SK-N-SH treated with all-trans-retinoic acid at 6 μM for 48 hours (cell line): Measurements from ENCODE around the gene GFRA1.

ENCODE experiments used
- BACH2 ChIP-seq: fragments of 250-450 bp; sonication (Bioruptor Pico); IDR thresholded peaks from 2 replicates; pipeline ENCODE4 v1.9.0; 2021; ENCODE audit warnings: mild to moderate bottlenecking, borderline replicate concordance
- OSR1 ChIP-seq: fragments of 250-450 bp; sonication (Bioruptor Pico); IDR thresholded peaks from 2 replicates; pipeline ENCODE4 v1.8.0; 2022; ENCODE audit warnings: moderate library complexity, mild to moderate bottlenecking, inconsistent platforms
- PPARA ChIP-seq: fragments of 250-450 bp; sonication (Bioruptor Pico); IDR thresholded peaks from 2 replicates; pipeline ENCODE4 v1.5.0; 2020; ENCODE audit warnings: mild to moderate bottlenecking, borderline replicate concordance
- RARB ChIP-seq: fragments of 250-450 bp; sonication (Bioruptor Pico); IDR thresholded peaks from 2 replicates; pipeline ENCODE4 v1.8.0; 2021; ENCODE audit warnings: mild to moderate bottlenecking, moderate library complexity
- SNAI2 ChIP-seq: fragments of 250-450 bp; sonication (Bioruptor Pico); IDR thresholded peaks from 2 replicates; pipeline ENCODE4 v1.5.0; 2020; ENCODE audit warnings: mild to moderate bottlenecking, moderate library complexity
- TOX ChIP-seq: fragments of 250-450 bp; sonication (Bioruptor Pico); IDR thresholded peaks from 2 replicates; pipeline ENCODE4 v1.8.0; 2021; ENCODE audit warnings: mild to moderate bottlenecking, moderate library complexity, borderline replicate concordance
- TSHZ2 ChIP-seq: fragments of 250-450 bp; sonication (Bioruptor Pico); IDR thresholded peaks from 2 replicates; pipeline ENCODE4 v1.5.0; 2020; ENCODE audit warnings: mild to moderate bottlenecking, moderate library complexity
- ZNF565 ChIP-seq: fragments of 450-650 bp; formaldehyde crosslinking; conservative IDR thresholded peaks from 2 replicates; pipeline ENCODE4 v1.5.0; 2020; ENCODE audit warnings: low read depth, mild to moderate bottlenecking, moderate library complexity

GRCh38 chr10:116226766-116227165, 46.2 kb downstream of the GFRA1 start:
- TF ChIP-seq SNAI2 (no peak), RARB (CRISPR knock-in tag) (no peak), ZNF565 (no peak), TOX (CRISPR knock-in tag) (no peak), BACH2 (CRISPR knock-in tag) (no peak), PPARA (no peak), TSHZ2 (CRISPR knock-in tag) (no peak), OSR1 (CRISPR knock-in tag) (no peak)
